Glutamatergic neuron (in vitro differentiated cells): ENCODE data around the gene ZNF687. TPM values are rescaled to one million over a fixed set of nuclear protein-coding genes. Genes with fewer than 3 reads are reported as not detected.

Experiments used
- DNase-seq: peaks from one replicate; pipeline ENCODE4 v3.0.0; 2022
- H3K27ac Mint-ChIP-seq: one replicate; pipeline ENCODE4 v1.8.0; 2020; ENCODE audit warnings: mild to moderate bottlenecking, mixed read lengths, inconsistent platforms; ENCODE audit not compliant: unreplicated experiment
- H3K27me3 Mint-ChIP-seq: one replicate; pipeline ENCODE4 v1.8.0; 2020; ENCODE audit warnings: mild to moderate bottlenecking, moderate library complexity, mixed read lengths, inconsistent platforms; ENCODE audit not compliant: unreplicated experiment
- H3K36me3 Mint-ChIP-seq: one replicate; pipeline ENCODE4 v1.8.0; 2020; ENCODE audit warnings: mild to moderate bottlenecking, mixed read lengths, inconsistent platforms; ENCODE audit not compliant: unreplicated experiment
- H3K4me1 Mint-ChIP-seq: one replicate; pipeline ENCODE4 v1.8.0; 2020; ENCODE audit warnings: mild to moderate bottlenecking, low read depth, mixed read lengths, inconsistent platforms; ENCODE audit not compliant: unreplicated experiment
- H3K4me3 Mint-ChIP-seq: one replicate; pipeline ENCODE4 v1.8.0; 2020; ENCODE audit warnings: mild to moderate bottlenecking, mixed read lengths, inconsistent platforms; ENCODE audit not compliant: unreplicated experiment
- H3K9me3 Mint-ChIP-seq: one replicate; pipeline ENCODE4 v1.8.0; 2020; ENCODE audit warnings: mild to moderate bottlenecking, moderate library complexity, mixed read lengths, inconsistent platforms; ENCODE audit not compliant: unreplicated experiment
- total RNA-seq: library from RNA; stranded (reverse); fragmentation: NEBNext Ultra II Directional; extraction: Animal tissue kit (Norgen Biotek cat#: 25700); gene quantifications from one replicate; pipeline ENCODE4 v1.2.1, GENCODE V29; 2021; ENCODE audit not compliant: unreplicated experiment
- TF ChIP-seq, protein P1 (sequence below): fragments of 200-600 bp; sonication (generic); IDR thresholded peaks from one replicate; pipeline ENCODE4 v1.5.0; 2021; ENCODE audit not compliant: partially characterized antibody, unreplicated experiment

The ZNF687 gene
- total RNA-seq, 1 donor from 2014 or later = 34.4 TPM

DNA sequence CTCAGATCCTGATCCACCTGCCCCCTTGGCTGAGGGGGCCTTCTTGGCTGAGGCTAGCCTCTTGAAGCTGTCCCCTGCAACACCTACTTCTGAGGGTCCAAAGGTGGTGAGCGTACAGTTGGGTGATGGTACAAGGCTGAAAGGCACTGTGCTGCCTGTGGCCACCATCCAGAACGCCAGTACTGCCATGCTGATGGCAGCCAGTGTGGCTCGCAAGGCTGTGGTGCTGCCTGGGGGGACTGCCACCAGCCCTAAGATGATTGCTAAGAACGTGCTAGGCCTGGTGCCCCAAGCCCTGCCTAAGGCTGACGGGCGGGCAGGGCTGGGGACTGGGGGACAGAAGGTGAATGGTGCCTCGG, 5.2 kb downstream of the ZNF687 start:
- peaks cover 13% of the 10 kb centered on the region for H3K27me3 Mint-ChIP-seq
- peaks cover 21% of the 10 kb centered on the region for H3K4me1 Mint-ChIP-seq
- H3K27ac Mint-ChIP-seq = no peak overlapping the region
- DNase-seq = no peak
- TF ChIP-seq, protein P1, sequence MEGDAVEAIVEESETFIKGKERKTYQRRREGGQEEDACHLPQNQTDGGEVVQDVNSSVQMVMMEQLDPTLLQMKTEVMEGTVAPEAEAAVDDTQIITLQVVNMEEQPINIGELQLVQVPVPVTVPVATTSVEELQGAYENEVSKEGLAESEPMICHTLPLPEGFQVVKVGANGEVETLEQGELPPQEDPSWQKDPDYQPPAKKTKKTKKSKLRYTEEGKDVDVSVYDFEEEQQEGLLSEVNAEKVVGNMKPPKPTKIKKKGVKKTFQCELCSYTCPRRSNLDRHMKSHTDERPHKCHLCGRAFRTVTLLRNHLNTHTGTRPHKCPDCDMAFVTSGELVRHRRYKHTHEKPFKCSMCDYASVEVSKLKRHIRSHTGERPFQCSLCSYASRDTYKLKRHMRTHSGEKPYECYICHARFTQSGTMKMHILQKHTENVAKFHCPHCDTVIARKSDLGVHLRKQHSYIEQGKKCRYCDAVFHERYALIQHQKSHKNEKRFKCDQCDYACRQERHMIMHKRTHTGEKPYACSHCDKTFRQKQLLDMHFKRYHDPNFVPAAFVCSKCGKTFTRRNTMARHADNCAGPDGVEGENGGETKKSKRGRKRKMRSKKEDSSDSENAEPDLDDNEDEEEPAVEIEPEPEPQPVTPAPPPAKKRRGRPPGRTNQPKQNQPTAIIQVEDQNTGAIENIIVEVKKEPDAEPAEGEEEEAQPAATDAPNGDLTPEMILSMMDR = no peak
- H3K36me3 Mint-ChIP-seq = peaks cover 8% of the 10 kb centered on the region
- peaks cover 6% of the 10 kb centered on the region for H3K9me3 Mint-ChIP-seq
- H3K4me3 Mint-ChIP-seq = no peak overlapping the region

DNA sequence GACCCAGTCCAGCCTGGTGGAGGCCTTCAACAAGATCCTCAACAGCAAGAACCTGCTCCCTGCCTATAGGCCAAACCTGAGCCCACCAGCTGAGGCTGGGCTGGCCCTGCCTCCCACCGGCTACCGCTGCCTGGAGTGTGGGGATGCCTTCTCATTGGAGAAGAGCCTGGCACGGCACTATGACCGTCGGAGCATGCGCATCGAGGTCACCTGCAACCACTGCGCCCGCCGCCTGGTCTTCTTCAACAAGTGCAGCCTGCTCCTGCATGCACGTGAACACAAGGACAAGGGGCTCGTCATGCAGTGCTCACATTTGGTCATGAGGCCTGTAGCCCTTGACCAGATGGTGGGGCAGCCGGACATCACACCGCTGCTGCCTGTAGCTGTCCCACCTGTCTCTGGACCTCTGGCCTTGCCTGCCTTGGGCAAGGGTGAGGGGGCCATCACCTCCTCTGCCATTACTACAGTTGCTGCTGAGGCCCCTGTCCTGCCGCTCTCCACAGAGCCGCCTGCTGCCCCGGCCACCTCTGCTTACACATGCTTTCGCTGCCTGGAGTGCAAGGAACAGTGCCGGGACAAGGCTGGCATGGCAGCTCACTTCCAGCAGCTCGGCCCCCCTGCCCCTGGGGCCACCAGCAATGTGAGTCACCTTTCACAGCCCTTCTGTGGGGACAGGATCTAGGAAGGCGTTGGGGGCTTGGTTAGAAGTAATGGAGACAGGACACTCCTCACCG, 5.8 kb downstream of the ZNF687 start:
- peaks cover 6% of the 10 kb centered on the region for H3K9me3 Mint-ChIP-seq
- H3K4me1 Mint-ChIP-seq = peaks cover 21% of the 10 kb centered on the region
- no peak for DNase-seq
- H3K27ac Mint-ChIP-seq = no peak overlapping the region
- peaks cover 15% of the 10 kb centered on the region for H3K27me3 Mint-ChIP-seq
- TF ChIP-seq, protein P1 = no peak
- H3K4me3 Mint-ChIP-seq = no peak overlapping the region
- peaks cover 8% of the 10 kb centered on the region for H3K36me3 Mint-ChIP-seq

- peak overlapping the region; percentile 38 for H3K27ac Mint-ChIP-seq
- H3K36me3 Mint-ChIP-seq = peaks cover 8% of the 10 kb centered on the region
- TF ChIP-seq, protein P1 = no peak
- H3K4me3 Mint-ChIP-seq = no peak overlapping the region
- peaks cover 15% of the 10 kb centered on the region for H3K27me3 Mint-ChIP-seq
- no peak for DNase-seq
- H3K4me1 Mint-ChIP-seq = peaks cover 21% of the 10 kb centered on the region
- peaks cover 4% of the 10 kb centered on the region for H3K9me3 Mint-ChIP-seq
These were observed 6.4 kb downstream of the ZNF687 start for GRCh38 chr1:151288502-151288901.

GRCh38 chr1:151289080-151289935, 7.2 kb downstream of the ZNF687 start:
- peaks cover 1% of the 10 kb centered on the region for H3K9me3 Mint-ChIP-seq
- peaks cover 13% of the 10 kb centered on the region for H3K4me1 Mint-ChIP-seq
- TF ChIP-seq, protein P1 = no peak
- no peak for DNase-seq
- H3K27ac Mint-ChIP-seq = no peak overlapping the region
- peaks cover 12% of the 10 kb centered on the region for H3K27me3 Mint-ChIP-seq
- peaks cover 8% of the 10 kb centered on the region for H3K36me3 Mint-ChIP-seq
- H3K4me3 Mint-ChIP-seq = no peak overlapping the region
